Activated CD4-positive, CD25-positive, alpha-beta regulatory T cell (primary cell): Measurements from ENCODE around the gene LMO7.
A peak's percentile ranks its signal among the peaks of the same experiment; 100 is the strongest.

Source experiments
- DNase-seq, 4 experiments: peaks; one replicate each; lab custom pipeline; 2025; lab: John Stamatoyannopoulos, UW

The LMO7 gene

GRCh38 chr13:75843991-75844390 lies 207.9 kb downstream of the LMO7 start:
- DNase-seq = no peak

GRCh38 chr13:75847588-75847987 lies 211.5 kb downstream of the LMO7 start:
- DNase-seq = no peak

- no peak for DNase-seq
Observed at GRCh38 chr13:75850916-75851315, 214.8 kb downstream of the LMO7 start.

GRCh38 chr13:75855216-75855615 lies 219.1 kb downstream of the LMO7 start:
- DNase-seq = no peak

- no peak for DNase-seq
Observed at GRCh38 chr13:75855847-75856246, 219.7 kb downstream of the LMO7 start.

- no peak for DNase-seq
Observed at GRCh38 chr13:75857291-75857690, 221.2 kb downstream of the LMO7 start.

GRCh38 chr13:75860935-75861334 lies 224.8 kb downstream of the LMO7 start:
- no peak for DNase-seq

GRCh38 chr13:75861786-75862185 lies 225.7 kb downstream of the LMO7 start:
- DNase-seq = no peak

- no peak for DNase-seq
Observed at GRCh38 chr13:75864718-75865117, 228.6 kb downstream of the LMO7 start.

- DNase-seq = no peak
Observed at GRCh38 chr13:75867379-75868117, 231.4 kb downstream of the LMO7 start.

GRCh38 chr13:75869981-75870380 lies 233.9 kb downstream of the LMO7 start:
- no peak for DNase-seq

- DNase-seq = peak in 1 of 4 experiments; percentile 0
Observed at GRCh38 chr13:75870397-75870903, 234.3 kb downstream of the LMO7 start.

- no peak for DNase-seq
Observed at GRCh38 chr13:75871059-75871458, 234.9 kb downstream of the LMO7 start.

- DNase-seq = no peak
Observed at GRCh38 chr13:75872980-75873379, 236.8 kb downstream of the LMO7 start.

- DNase-seq = no peak
Observed at GRCh38 chr13:75873494-75873893, 237.4 kb downstream of the LMO7 start.

GRCh38 chr13:75875450-75875849 lies 239.3 kb downstream of the LMO7 start:
- DNase-seq = no peak

GRCh38 chr13:75876142-75877050 lies 240.3 kb downstream of the LMO7 start:
- DNase-seq = peak in 2 of 4 experiments; percentile 0 to 10

- no peak for DNase-seq
Observed at GRCh38 chr13:75877071-75877470, 240.9 kb downstream of the LMO7 start.

GRCh38 chr13:75879656-75880055 lies 243.5 kb downstream of the LMO7 start:
- DNase-seq = no peak

GRCh38 chr13:75881109-75881775 lies 245.1 kb downstream of the LMO7 start:
- no peak for DNase-seq

- DNase-seq = no peak
Observed at GRCh38 chr13:75882261-75882660, 246.1 kb downstream of the LMO7 start.

GRCh38 chr13:75889427-75889826 lies 253.3 kb downstream of the LMO7 start:
- no peak for DNase-seq
